ENCODE results near the gene SMOC2.
"Not testable (repeated sequence)": the region's sequence is repeated elsewhere in the genome, so short reads cannot be mapped to it uniquely, and the experiment has no call there.

SMOC2 gene

DNA sequence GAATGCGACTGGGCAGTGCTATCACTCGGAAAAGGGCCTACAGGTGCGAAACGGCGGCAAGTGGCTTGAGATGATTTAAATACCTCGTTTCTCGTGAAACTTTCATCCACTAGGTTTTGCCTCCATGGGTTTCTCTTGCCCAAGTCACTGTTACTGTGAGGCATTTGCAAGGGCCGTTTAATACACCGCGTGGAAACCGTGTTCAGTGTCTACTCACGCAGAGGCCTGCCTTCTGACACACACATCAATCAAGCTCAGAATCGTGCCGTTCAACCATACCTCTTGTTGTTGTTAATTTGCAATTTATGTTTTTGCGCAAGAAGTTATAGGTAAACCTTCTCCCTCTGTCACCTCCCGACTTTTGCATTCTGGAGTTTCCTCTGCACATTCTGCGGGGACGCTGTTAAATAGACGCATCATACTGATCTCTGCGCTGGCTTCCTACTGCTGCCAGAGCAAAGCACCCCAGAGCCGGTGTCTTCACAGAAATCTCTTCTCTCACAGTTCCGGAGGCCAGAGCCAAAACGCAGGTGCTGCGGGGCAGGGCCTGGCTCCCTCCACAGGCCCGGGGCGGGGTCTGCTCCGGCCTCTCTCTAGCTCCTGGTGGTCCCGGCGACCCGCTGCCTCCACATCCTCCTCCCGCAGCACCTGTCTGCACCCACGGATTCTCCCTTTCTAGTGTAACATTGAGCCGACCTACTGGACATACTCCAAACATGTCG is 251.4 kb downstream of the SMOC2 start:
- DNase-seq, result no peak

DNA sequence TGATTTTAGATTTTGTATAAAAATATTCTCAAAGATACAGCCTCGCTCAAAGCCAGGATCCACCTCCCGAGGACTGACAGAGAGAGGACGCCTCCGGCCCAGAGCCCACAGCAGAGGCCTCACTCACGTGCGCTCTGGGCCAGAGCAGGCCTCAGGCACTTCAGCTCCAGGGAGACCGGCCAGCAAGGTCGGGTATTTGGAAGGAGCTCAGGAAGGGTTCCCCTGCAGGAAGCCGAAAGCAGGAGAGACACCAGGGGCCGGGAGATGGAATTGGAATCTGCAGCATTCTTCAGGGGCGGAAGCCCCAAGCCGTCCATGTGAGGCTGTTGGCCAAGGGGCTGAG is 251.9 kb downstream of the SMOC2 start:
- not testable (repeated sequence) for DNase-seq

DNA sequence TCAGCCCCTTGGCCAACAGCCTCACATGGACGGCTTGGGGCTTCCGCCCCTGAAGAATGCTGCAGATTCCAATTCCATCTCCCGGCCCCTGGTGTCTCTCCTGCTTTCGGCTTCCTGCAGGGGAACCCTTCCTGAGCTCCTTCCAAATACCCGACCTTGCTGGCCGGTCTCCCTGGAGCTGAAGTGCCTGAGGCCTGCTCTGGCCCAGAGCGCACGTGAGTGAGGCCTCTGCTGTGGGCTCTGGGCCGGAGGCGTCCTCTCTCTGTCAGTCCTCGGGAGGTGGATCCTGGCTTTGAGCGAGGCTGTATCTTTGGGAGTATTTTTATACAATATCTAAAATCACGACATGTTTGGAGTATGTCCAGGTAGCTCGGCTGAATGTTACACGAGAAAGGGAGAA is 253.8 kb downstream of the SMOC2 start:
- not testable (repeated sequence) for DNase-seq

DNA sequence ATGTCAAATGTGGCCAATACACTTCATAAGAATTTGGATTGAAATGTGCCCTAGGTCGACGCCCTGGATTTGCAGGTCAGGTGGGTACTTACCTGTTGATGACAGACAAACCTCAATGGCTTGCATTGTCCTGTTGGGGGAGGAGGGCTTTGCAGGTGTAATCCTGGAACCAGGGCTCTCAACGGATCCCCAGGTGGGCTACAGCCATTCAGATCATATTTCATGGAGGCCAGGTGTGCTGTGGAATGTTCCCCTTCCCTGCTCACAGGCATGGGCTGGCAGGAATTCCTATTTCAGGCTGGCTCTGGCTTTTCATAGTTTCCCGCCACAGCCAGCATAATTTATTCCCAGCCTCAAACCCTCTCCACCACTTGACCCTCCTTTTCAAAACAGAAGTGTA is 254.7 kb downstream of the SMOC2 start:
- no peak for DNase-seq

DNA sequence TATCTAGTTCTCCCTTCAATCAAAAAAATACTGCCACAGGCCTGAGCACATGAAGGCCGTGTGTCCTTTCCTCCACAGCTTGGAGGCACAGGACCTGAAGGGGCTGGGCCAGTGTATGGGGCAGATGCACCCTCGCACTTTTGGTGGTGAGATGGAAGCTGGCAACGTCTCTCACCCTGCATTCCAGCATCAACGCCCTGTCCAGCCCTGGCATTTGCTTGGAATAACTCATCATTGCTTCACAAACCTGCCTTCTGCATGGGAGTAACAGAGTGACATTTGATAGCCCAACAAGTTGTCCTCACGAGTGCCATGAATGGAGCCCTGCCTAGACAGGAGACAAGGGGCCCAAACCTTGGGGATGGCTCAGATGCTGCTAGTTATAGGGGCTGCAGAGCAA is 257.9 kb downstream of the SMOC2 start:
- DNase-seq, result no peak

DNA sequence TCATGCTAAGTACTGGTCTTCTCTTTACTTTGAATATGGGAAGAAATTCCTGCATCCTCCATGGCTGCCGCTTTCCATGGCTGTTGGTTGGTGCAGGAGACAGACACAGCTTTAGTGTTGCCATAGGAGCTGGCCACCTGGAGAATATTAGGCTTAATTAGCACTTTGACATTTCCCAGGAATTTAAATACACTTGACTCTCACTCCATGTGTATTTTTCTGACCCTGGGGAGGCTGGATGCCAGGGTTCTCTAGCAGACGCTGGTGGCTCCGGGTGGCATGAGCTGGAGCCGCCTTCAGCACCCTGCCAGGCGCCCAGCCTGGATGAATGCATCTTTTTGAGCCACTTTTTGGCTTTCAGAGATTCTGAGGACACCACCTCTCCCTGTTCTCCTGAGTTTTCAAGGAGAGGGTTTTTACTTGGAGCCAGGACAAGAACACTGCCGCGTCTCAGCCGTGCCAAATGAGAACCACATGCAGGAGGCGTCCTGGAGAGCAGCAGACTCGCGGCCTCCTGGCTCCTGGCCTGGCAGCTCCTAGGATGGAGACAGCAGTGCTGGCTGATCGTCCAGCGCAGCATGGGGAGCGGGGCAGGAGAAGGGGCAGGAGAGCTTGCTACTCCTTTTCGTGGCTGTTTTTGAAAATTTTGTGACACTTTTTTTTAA is 258.8 kb downstream of the SMOC2 start:
- peak; percentile 1 for DNase-seq

DNA sequence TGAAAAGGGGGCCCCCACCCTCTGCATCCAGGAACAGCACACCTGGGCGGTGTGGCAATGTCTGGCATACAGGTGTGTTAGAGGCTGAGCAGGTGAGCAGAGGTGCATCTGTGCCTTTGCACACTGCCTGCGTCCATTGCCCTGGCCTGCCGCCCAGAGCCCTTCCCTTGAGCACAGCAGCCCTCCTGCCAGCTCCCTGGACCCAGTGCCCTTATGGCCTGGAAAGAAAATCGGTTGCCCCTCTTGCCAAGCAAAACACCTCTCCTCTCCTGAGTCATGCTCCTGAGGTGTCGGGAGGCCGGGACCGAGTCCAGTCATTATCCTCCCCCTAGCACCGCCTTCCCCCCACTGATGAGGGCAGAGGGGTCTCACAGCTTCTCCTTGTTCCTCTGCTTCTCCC is 259.9 kb downstream of the SMOC2 start:
- no peak for DNase-seq

DNA sequence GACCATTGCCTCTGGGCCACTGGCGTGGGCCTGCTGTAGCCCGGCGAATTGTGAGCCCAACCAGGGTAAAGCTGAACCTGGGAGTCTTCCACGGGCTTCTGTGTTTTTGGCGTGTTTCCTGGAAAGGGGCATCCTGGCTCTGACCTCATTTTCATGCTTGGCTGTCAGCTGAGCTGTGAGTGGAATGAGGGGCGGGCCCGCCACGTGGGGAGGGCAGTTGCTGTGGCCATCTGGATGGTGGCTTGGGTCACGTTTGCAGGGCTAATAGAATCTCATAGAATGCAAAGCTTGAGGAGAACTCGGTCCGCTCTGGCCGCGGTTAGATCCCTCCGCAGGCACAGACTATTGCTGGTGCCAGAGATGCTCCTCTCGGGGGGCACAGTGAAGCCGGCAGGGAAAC is 263.0 kb downstream of the SMOC2 start:
- DNase-seq, result no peak

DNA sequence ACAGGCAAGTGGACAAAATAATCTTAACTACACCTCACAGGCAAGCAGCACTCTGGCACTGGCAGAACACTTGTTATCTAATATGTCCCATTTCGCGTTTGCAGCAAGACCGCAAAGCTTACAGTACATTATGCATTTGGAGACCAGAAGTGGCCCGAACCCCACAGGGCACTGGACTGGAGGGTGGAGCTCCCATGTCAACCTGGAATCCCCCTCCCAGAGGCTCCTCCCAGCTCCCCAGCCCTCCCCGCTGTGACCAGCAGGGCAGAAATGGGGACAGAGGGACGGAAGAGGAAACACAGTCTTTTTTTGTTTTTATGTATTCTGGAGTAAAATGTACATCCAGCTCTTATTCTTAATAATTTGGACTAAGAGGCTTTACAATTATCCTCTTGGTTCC is 263.7 kb downstream of the SMOC2 start:
- DNase-seq, result no peak

DNA sequence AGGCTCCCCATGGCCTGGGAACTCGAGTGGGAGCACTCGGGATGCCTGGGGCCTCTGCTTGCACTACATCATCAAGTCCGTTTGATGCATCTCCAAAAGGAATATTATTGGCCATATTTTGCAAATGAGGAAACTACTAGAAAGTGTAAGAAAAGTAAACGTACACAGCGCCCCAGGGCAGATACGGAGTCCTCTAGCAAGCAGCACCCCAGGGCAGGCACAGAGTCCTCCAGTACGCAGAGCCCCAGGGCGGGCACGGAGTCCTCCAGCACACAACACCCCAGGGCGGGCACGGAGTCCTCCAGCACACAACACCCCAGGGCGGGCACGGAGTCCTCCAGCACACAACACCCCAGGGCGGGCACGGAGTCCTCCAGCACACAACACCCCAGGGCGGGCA is 264.3 kb downstream of the SMOC2 start:
- not testable (repeated sequence) for DNase-seq

DNA sequence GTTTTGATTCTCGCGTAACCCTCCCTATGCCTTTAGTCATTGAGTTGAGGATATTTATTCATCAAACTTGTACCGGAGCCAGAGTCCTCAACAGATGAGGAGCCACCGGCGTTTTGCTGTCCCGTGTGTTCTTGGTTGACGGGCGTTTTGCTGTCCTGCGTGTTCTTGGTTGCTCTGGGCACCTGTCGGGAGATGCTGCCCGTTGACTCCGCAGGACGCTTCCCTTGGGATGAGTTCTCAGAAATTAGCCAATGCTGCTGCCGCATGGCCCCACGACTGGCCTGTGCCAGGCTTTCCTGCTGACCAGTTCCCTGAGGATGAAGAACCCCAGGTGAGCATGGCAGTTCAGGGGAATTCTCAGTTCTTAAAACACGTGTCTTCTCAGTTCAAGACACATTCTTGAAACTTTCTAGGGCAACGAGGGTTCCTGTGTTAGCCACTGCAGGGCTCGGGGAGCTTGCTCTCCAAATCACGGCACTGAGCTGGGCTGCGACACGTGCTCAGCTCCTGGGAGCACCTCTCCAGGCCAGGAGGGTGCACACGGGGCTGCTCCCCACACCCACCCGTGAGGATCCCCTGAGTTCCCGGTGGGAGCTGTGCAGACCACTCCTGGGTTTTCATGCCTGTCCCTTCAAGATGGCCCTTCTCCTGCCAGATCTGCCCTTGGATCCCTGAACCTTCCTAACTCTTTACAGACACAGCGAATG is 265.6 kb downstream of the SMOC2 start:
- no peak for DNase-seq

DNA sequence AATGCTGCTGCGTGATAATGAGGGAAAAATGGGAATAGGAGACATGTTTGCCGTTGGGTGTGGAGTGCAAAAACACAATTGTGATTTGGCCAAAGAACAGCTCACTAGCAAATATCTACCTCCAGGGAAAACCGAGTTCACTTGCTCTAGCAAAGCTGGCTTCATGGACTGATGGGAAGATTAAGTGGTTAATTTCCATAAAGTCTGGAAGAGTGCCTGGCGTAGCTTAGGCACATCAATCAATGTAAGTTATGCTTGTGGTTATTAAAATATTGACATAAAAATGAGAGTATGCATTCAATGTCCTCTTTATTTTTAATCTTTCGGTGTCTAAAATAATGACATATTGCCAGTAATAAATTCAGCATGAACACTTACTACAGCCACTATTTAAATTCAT is 267.5 kb downstream of the SMOC2 start:
- DNase-seq, result no peak

DNA sequence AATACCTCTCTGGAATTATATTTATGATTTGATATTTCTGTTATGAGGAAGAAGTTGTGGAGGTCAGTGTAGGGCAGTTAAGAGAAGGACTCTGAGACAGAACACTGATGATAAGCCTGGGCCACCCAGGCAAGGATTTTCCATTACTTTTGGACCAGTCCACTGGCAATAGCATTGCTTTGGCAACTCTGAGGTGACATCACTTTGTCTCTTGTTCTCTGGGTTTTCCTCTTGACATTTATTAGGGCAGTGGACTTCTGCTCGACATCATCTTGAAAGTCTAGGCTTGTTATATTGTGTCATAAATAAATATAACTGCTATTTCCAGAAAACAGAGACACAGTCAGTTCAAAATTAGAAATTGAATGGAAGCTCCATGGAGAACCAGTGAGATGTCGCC is 268.0 kb downstream of the SMOC2 start:
- DNase-seq, result no peak

DNA sequence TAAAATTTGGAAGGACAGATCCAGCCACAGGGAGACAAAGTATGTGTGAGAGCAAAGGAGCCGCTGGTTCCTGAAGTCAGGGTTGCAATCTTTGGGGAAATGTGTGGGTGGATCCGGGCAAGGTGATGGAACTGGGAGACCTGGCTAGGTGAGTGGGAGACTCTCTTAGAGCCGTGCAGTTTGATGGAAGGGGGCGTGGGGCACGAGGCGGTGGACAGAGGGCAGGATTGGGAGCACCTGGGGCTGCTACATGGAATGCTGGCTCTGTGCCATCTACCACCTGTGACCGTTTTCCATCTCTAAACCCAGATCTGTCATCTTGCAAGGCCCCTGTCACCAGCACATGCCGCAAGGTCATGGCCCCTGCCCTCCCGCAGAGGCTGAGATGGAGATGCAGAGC is 268.4 kb downstream of the SMOC2 start:
- DNase-seq, result no peak

DNA sequence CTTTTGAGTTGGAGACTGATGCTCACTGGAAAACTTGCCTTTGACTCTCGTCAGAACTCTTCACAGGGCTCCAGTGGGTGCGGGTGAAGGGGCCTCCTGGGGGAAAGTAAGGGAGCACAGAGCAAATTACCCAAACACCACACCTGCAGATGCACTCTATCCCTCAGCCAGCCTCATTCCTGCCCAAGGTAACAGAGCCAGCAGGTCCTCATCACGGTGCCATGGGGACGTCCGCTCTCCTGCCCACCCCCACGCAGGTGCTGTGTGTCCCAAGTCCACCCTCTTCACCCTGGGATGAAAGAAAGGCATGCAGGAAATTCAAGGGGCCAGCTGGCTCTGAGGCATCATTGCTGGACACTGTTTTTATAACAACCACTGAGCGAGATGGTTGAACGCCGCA is 269.0 kb downstream of the SMOC2 start:
- DNase-seq, result no peak

DNA sequence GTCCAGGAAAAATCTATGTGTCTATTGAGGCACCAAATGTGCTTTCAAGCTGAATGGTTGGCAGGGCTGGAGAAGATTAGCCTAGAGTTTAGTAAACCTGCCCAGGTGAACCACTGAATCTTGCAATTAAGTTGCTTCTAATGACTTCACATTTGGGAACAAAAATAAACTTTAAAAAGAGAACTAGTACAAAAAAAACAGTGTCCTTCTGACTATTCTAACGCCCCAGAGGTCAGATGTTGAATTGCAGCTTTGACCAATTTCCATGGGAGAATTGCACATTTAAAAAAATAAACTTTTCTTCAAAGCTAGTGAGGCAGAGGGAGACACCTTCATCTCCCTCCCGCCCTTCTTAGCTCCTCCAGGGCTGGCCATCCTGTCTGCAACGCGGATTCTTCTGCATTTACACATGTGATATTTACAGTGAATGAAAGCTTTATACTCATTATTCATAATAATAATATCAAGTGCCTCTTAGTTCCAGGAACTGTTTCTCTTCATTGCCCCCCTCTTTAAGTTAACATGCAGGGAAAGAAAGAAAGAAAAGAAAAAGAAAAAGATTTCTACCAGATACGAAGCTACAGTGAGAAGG is 270.2 kb downstream of the SMOC2 start:
- DNase-seq, result no peak

DNA sequence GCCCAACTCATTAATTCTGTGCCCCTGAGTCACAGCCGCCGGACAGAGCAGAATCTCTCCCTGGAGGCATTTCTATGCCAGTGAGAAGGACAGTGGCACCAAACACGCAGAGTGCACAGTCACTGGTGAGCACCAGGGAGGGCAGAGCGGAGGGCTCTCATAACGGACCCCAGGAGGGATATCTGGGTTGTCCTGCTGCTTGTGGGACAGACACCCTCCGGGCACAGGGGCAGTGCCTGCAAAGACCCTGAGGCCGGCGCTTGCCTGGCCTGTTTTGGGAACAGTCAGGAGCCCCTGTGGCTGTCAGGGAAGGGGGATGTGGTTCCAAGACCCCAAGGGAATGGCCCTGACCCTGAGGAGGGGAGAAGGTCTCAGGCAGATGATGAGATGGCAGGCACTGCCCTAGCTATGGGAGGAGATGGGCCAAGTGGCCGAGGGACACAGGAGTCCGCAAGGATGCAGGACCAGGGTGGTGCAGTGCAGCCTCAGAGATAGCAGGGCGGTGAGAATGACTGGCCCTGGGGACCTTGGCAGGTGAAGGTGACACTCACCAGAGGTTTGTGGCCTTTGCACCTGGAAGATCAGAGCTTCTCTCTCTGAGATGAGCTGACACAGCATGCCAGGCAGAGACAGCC is 270.8 kb downstream of the SMOC2 start:
- no peak for DNase-seq

DNA sequence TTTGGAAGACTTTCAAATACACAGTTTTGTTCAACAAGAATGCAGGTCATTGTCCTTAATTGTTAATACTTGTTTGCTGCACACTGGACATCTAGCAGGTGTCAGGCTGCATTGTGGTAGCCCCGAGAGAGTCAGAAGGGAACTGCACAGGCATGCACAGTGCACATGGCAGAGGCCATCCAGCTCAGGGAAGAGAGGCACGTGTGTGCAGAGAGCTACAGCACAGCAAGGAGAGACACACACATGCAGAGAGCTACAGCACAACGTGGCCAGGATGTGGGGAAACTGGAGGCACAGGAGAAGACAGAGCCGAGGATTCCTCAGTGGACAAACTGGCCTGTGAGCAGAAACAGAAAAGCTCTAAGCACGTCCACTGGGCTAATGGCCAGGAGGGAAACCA is 272.0 kb downstream of the SMOC2 start:
- no peak for DNase-seq

DNA sequence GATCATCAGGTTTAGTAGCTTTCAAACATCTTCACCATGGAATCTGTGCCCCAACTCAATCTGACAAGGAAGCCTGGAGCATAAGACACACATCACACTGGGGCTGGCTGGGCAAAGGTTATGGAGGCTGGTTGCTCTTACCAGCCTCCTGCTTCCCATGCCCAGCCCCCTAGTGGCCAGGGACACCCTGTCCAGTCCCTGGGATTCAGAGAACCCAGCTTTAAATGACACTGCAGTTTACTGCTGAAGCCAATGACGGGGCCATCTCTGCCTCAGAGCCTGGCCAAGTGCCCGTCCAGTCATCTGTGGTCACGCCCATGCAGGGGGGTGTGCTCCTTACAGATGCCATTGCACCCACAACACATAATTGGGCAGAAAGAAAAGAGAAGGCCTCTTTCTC is 272.9 kb downstream of the SMOC2 start:
- no peak for DNase-seq

DNA sequence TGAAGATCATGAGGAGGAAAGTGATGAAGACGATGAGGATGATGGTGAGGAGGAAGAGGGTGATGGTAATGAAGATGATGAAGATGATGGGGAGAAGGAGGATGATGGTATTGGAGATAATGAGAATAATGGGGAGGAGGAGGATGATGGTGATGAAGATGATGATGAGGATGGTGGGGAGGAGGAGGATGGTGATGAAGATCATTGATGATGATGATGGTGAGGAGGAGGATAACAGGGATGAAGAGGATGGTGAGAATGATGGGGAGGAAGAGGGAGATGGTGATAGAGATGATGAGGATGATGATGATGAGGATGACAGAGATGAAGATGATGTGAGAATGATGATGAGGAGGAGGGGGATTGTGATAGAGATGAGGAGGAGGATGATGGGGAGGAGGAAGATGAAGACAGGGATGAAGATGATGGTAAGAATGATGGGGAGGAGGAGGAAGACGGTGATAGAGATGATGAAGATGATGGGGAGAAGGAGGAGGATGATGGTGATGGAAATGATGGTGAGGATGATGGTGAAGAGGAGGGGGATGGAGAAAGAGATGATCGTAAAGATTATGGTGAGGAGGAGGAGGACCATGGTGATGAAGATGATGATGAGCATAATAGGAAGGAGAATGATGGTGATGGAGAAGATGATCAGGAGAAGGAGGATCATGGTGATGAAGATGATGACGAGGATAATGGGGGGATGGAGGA is 273.7 kb downstream of the SMOC2 start:
- no peak for DNase-seq

DNA sequence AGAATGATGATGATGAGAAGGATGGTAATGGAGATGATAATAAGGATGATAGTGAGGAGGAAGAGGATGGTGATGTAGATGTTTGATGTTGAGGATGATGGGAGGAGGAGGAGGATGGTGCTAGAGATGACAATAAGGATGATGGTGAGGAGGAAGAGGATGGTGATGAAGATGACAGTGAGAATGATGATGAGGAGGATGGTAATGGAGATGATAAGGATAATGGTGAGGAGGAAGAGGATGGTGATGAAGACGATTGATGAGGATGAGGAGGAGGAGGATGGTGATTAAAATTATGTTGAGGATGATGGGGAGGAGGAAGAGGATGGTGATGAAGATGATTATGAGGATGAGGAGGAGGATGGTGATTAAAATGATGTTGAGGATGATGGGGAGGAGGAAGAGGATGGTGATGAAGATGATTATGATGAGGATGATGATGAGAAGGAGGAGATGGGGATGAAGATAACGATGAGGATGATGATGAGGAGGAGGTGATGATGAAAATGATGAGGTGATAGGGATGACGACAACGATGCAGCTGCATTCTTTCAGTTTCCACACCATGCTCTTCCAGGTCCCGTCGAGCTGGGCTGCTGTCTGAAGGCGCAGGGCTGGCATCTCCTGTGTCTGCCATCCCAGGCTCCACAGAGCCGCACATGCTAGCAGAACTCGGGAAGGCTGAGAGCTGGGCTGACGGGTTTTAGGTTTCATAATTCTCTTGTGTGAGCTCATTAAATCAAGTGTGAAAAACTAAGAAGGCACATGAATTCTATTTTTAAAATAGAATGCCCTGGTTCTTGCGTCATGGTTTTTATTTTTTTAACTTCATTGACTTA is 274.9 kb downstream of the SMOC2 start:
- DNase-seq, result no peak

DNA sequence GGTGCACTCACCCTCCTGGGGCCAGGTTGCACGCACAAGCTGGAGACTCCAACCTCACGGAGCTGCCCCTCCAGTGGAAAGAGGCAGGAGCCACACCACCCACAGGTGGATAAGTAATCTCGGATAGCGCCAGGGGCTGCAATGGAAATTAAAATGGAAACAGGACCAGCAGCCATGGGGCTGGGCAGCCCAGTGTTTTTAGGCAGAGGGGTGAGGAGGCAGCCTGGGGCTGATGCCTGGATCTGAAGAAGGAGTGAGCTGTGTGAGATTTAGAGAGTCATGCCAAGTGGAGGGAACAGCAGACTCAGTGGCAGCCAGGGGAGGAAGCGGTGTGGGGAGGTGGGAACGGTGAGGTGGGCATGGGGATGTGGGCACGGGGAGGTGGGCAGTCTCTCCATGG is 275.6 kb downstream of the SMOC2 start:
- DNase-seq, result no peak
